Esophagus muscularis mucosa (tissue), 4 donors: Measurements from ENCODE around the gene PSMC5.

Source experiments
- CTCF ChIP-seq, 3 experiments: fragments of 200-600 bp in 2 of 3; fragments of 450-650 bp in 1 of 3; sonication (generic) in 2 of 3; IDR thresholded peaks; one replicate each; pipeline ENCODE4 v1.5.1; 2017 to 2019; ENCODE audit warnings: antibody characterized with exemption in 3 of 3, mild to moderate bottlenecking in 2 of 3, moderate library complexity in 1 of 3
- EP300 ChIP-seq: sonication (generic); formaldehyde crosslinking; IDR thresholded peaks from one replicate; pipeline ENCODE4 v1.6.1; 2017; ENCODE audit warnings: antibody characterized with exemption
- POLR2A ChIP-seq: fragments of 450-650 bp; IDR thresholded peaks from one replicate; pipeline ENCODE4 v1.6.1; 2017; ENCODE audit warnings: antibody characterized with exemption, moderate library complexity, mild to moderate bottlenecking, low read depth
- POLR2AphosphoS5 ChIP-seq, 2 donors: sonication (generic); formaldehyde crosslinking; IDR thresholded peaks; one replicate each; pipeline ENCODE4 v1.6.1; 2017; ENCODE audit warnings: antibody characterized with exemption in 2 of 2

- TF ChIP-seq CTCF (IDR thresholded peaks at IDR 0.05) (no peak), POLR2A (no peak), POLR2AphosphoS5 (IDR thresholded peaks at IDR 0.05) (no peak), EP300 (no peak)
Measured at GRCh38 chr17:63842173-63842539, 14.9 kb downstream of the PSMC5 start.
